B cell (primary cell): ENCODE results near the gene EXOSC10. TPM values are rescaled to one million over a fixed set of nuclear protein-coding genes. Genes with fewer than 3 reads are reported as not detected.

Source experiments
- ATAC-seq: fragments of 200-7000 bp; cut with Tn5 transposase; one replicate; pipeline ENCODE4 v1.10.0; 2021; ENCODE audit warnings: low read depth, mild to moderate bottlenecking, moderate number of reproducible peaks, moderate library complexity
- CTCF ChIA-PET: fragments of 350-600 bp; sonication (Branson Sonifier 250); formaldehyde crosslinking; loops from one replicate; lab custom pipeline; 2021; ENCODE audit warnings: antibody characterized with exemption, inconsistent platforms; lab: Charles Lee
- POLR2A ChIA-PET: fragments of 350-600 bp; sonication (Branson Sonifier 250); formaldehyde crosslinking; loops from one replicate; lab custom pipeline; 2021; ENCODE audit warnings: antibody characterized with exemption; lab: Charles Lee
- DNase-seq: peaks from one replicate; pipeline ENCODE4 v3.0.0; 2013
- H2AFZ ChIP-seq: 2 replicates; pipeline ENCODE4 v1.6.1; 2012; ENCODE audit warnings: mild to moderate bottlenecking, low read depth, low read length; ENCODE audit not compliant: insufficient read depth, poor library complexity, severe bottlenecking
- H3K27ac ChIP-seq, 2 donors: 1 replicate in 1 of 2; 2 replicates in 1 of 2; pipeline ENCODE4 v1.5.1; 2012 to 2013; ENCODE audit warnings: low read length in 2 of 2, mild to moderate bottlenecking in 2 of 2, moderate library complexity in 1 of 2
- H3K27me3 ChIP-seq, 4 experiments: fragments of 200-600 bp in 1 of 4; sonication (generic) in 1 of 4; replicated peaks in 1 of 4; 1 replicate in 2 of 4; 2 replicates in 2 of 4; pipeline versions ENCODE4 v1.6.1 to v1.7.0; 2013 to 2016; ENCODE audit warnings: low read length in 3 of 4, mild to moderate bottlenecking in 2 of 4, mixed read lengths in 1 of 4, moderate library complexity in 1 of 4; ENCODE audit not compliant: insufficient read depth in 4 of 4, control insufficient read depth in 3 of 4; ENCODE audit errors: control extremely low read depth in 1 of 4
- H3K36me3 ChIP-seq, 2 experiments: replicated peaks in 1 of 2; 1 replicate in 1 of 2; 2 replicates in 1 of 2; pipeline versions ENCODE4 v1.6.1 to v1.7.1; 2013; ENCODE audit warnings: low read length in 1 of 2; ENCODE audit not compliant: insufficient read depth in 2 of 2, control insufficient read depth in 1 of 2; ENCODE audit errors: control extremely low read depth in 1 of 2, extremely low read depth in 1 of 2
- H3K4me1 ChIP-seq, 2 donors: fragments of 200-600 bp in 1 of 2; sonication (generic) in 1 of 2; 1 replicate in 1 of 2; 2 replicates in 1 of 2; pipeline versions ENCODE4 v1.5.1 to v1.6.1; 2013 to 2017; ENCODE audit warnings: low read length in 2 of 2; ENCODE audit not compliant: control insufficient read depth in 2 of 2, insufficient read depth in 2 of 2
- H3K4me2 ChIP-seq: replicated peaks from 2 replicates; pipeline ENCODE3; 2012; ENCODE audit warnings: mild to moderate bottlenecking, low read depth, low read length; ENCODE audit not compliant: poor library complexity, severe bottlenecking
- H3K4me3 ChIP-seq, 5 experiments: fragments of 200-600 bp in 1 of 5; sonication (generic) in 1 of 5; 1 replicate in 3 of 5; 2 replicates in 2 of 5; pipeline versions ENCODE4 v1.5.1 to v1.7.0; 2011 to 2016; ENCODE audit warnings: low read length in 4 of 5, mild to moderate bottlenecking in 4 of 5, low read depth in 2 of 5, control low read depth in 1 of 5, moderate library complexity in 1 of 5; ENCODE audit not compliant: insufficient read depth in 1 of 5; ENCODE audit errors: control extremely low read depth in 1 of 5, extremely low read depth in 1 of 5
- H3K79me2 ChIP-seq: fragments of 200-600 bp; sonication (generic); one replicate; pipeline ENCODE4 v1.6.0; 2016; ENCODE audit warnings: low read length; ENCODE audit not compliant: control insufficient read depth, insufficient read depth
- H3K9ac ChIP-seq: fragments of 200-600 bp; sonication (generic); 2 replicates; pipeline ENCODE4 v1.6.1; 2017; ENCODE audit warnings: mild to moderate bottlenecking, low read length, moderate library complexity
- H3K9me3 ChIP-seq, 3 donors: one replicate each; pipeline versions ENCODE4 v1.6.1 to v1.7.1; 2013; ENCODE audit warnings: low read length in 2 of 3; ENCODE audit not compliant: control insufficient read depth in 2 of 3, insufficient read depth in 1 of 3; ENCODE audit errors: control extremely low read depth in 1 of 3
- H4K20me1 ChIP-seq: 2 replicates; pipeline ENCODE4 v1.6.0; 2012; ENCODE audit warnings: mild to moderate bottlenecking, low read length; ENCODE audit not compliant: insufficient read depth, control insufficient read depth, poor library complexity, severe bottlenecking
- H3K27ac Mint-ChIP-seq: one replicate; pipeline ENCODE4 v1.8.0; 2021; ENCODE audit warnings: mixed read lengths
- H3K27me3 Mint-ChIP-seq: one replicate; pipeline ENCODE4 v1.8.0; 2021; ENCODE audit warnings: mixed read lengths
- H3K4me1 Mint-ChIP-seq: one replicate; pipeline ENCODE4 v1.8.0; 2021; ENCODE audit warnings: mixed read lengths
- H3K4me3 Mint-ChIP-seq: one replicate; pipeline ENCODE4 v1.8.0; 2021; ENCODE audit warnings: mixed read lengths
- H3K9me3 Mint-ChIP-seq: one replicate; pipeline ENCODE4 v1.8.0; 2022; ENCODE audit warnings: mixed read lengths; ENCODE audit not compliant: insufficient read depth
- EZH2 ChIP-seq: IDR thresholded peaks from 2 replicates; pipeline ENCODE4 v1.6.1; 2012; ENCODE audit warnings: borderline replicate concordance, low read depth, mild to moderate bottlenecking, moderate library complexity, low read length; ENCODE audit not compliant: insufficient read depth, poor library complexity, severe bottlenecking
- WGBS: methylation state at CpG from one replicate; pipeline ENCODE4 v1.1.5; 2013; ENCODE audit warnings: missing lambda C conversion rate; ENCODE audit not compliant: insufficient coverage; 5-methylcytosine and 5-hydroxymethylcytosine counted together
- intact Hi-C: fragments of 100-400 bp; cut with micrococcal nuclease; formaldehyde crosslinking; loops from one replicate; pipeline ENCODE4 v1.10.0; 2022
- polyA plus RNA-seq: library from polyadenylated mRNA; depleted of rRNA; stranded (reverse); fragments of >200 nt; gene quantifications from 2 replicates; pipeline ENCODE4 v1.2.3, GENCODE V29; 2012
- total RNA-seq, 2 donors: library from RNA; stranded (reverse); fragments of 120-200 nt in 1 of 2; gene quantifications; 1 replicate in 1 of 2; 2 replicates in 1 of 2; pipeline versions ENCODE4 v1.2.3 to v1.2.4, GENCODE V29; 2013 to 2022
- TF ChIP-seq, protein P1 (sequence below): fragments of 200-600 bp; IDR thresholded peaks from one replicate; pipeline ENCODE4 v1.8.0; 2022; ENCODE audit warnings: antibody characterized with exemption, mild to moderate bottlenecking

Gene EXOSC10
- total and polyA plus RNA-seq, 2 donors (not counting 1 experiment from before 2014, with no cell fraction given), result 83.4 to 119 TPM

DNA sequence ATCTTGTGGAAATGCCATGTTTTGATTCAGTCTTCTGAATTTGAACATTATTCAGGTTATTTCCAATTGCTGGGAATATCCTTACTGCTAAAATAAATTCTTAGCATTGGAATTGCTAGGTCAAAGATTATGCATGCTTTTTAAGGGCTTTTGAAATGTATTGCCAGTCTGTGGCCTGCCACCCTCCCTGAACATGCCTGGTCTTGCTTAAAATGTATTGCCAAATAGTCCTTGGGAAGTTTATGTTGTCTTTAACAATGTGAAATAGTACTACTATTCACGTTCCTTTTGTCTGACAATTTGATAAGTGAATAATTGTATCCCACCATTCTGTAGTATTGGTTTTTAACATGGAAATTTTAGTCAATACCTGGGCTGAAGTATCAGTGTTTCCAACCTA lies 73.6 kb downstream of the EXOSC10 start:
- intact Hi-C loops, result no loop called here
- Histone ChIP-seq H3K36me3 (peaks cover 16 to 56% of the 10 kb centered on the region in 2 experiments), H2AFZ (no peak overlapping the region), H3K79me2 (no peaks in the 10 kb centered on the region), H3K4me2 (no peak overlapping the region), H3K9ac (no peak overlapping the region), H4K20me1 (peaks cover 14% of the 10 kb centered on the region), H3K4me3 (no peak overlapping the region), H3K4me1 (no peaks in the 10 kb centered on the region), H3K27me3 (no peaks in the 10 kb centered on the region), H3K9me3 (no peaks in the 10 kb centered on the region), H3K27ac (no peak overlapping the region)
- H3K27ac Mint-ChIP-seq, result no peak overlapping the region
- ChIA-PET CTCF (interaction anchor here (1.8 kb wide), 1 partner anchor 11 kb away, joined by 6 read pairs; no protein-coding TSS in a partner anchor), POLR2A (no interaction called here)
- no peak for ATAC-seq
- no peak for DNase-seq
- peaks cover 15% of the 10 kb centered on the region for H3K4me1 Mint-ChIP-seq
- H3K27me3 Mint-ChIP-seq, result no peaks in the 10 kb centered on the region
- H3K9me3 Mint-ChIP-seq, result no peaks in the 10 kb centered on the region
- H3K4me3 Mint-ChIP-seq, result no peak overlapping the region
- no peak for TF ChIP-seq EZH2
- TF ChIP-seq, protein P1, sequence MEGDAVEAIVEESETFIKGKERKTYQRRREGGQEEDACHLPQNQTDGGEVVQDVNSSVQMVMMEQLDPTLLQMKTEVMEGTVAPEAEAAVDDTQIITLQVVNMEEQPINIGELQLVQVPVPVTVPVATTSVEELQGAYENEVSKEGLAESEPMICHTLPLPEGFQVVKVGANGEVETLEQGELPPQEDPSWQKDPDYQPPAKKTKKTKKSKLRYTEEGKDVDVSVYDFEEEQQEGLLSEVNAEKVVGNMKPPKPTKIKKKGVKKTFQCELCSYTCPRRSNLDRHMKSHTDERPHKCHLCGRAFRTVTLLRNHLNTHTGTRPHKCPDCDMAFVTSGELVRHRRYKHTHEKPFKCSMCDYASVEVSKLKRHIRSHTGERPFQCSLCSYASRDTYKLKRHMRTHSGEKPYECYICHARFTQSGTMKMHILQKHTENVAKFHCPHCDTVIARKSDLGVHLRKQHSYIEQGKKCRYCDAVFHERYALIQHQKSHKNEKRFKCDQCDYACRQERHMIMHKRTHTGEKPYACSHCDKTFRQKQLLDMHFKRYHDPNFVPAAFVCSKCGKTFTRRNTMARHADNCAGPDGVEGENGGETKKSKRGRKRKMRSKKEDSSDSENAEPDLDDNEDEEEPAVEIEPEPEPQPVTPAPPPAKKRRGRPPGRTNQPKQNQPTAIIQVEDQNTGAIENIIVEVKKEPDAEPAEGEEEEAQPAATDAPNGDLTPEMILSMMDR, result no peak
- no CpG with 5 or more reads among the region's 1 CpG for WGBS

DNA sequence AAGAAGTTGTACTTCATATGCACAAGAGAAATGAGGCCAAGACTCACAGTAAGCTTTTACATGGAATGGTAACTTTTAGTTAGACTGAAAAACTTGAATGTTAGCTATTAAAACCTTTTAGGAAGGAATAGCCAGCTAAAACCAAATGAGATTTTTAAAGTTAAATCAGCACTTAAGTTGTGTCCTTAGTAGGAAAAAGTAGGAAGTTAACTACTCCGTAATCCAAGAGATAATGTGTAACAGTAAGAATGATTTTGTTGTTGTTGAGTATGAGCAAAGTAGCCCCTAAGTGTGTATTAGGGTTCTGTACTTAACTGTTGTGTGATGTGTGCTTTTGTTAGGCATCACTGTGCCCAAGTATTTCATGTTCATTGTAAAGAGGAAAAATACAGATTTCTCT lies 74.1 kb downstream of the EXOSC10 start:
- DNase-seq, result no peak
- Histone ChIP-seq H2AFZ (no peak overlapping the region), H3K9me3 (no peaks in the 10 kb centered on the region), H4K20me1 (peaks cover 17% of the 10 kb centered on the region), H3K4me3 (no peak overlapping the region), H3K36me3 (peaks cover 16 to 58% of the 10 kb centered on the region in 2 experiments), H3K4me2 (no peak overlapping the region), H3K27me3 (no peaks in the 10 kb centered on the region), H3K9ac (no peak overlapping the region), H3K4me1 (no peaks in the 10 kb centered on the region), H3K79me2 (no peaks in the 10 kb centered on the region), H3K27ac (no peak overlapping the region)
- intact Hi-C loops, result no loop called here
- CTCF ChIA-PET, result interaction anchor here (1.8 kb wide), 1 partner anchor 12 kb away, joined by 6 read pairs; no protein-coding TSS in a partner anchor
- POLR2A ChIA-PET, result no interaction called here
- no peaks in the 10 kb centered on the region for H3K9me3 Mint-ChIP-seq
- WGBS, result 100% methylated on average over 1 of the region's 1 CpG
- TF ChIP-seq EZH2, result no peak
- TF ChIP-seq, protein P1, result no peak
- no peak overlapping the region for H3K27ac Mint-ChIP-seq
- H3K4me1 Mint-ChIP-seq, result peaks cover 15% of the 10 kb centered on the region
- no peak overlapping the region for H3K4me3 Mint-ChIP-seq
- H3K27me3 Mint-ChIP-seq, result no peaks in the 10 kb centered on the region
- ATAC-seq, result no peak
